Mesendoderm (in vitro differentiated cells): Measurements from ENCODE around the gene RNF144B.
"Not testable (repeated sequence)": the region's sequence is repeated elsewhere in the genome, so short reads cannot be mapped to it uniquely, and the experiment has no call there.

ENCODE experiments used
- DNase-seq: peaks from one replicate; pipeline ENCODE4 v3.0.0; 2013
- H2AK5ac ChIP-seq: 2 replicates; pipeline ENCODE4 v1.6.1; 2013; ENCODE audit warnings: low read length, inconsistent platforms
- H2BK120ac ChIP-seq: 2 replicates; pipeline ENCODE4 v1.6.1; 2013; ENCODE audit warnings: low read depth, mild to moderate bottlenecking, low read length, moderate library complexity, mixed read lengths
- H2BK15ac ChIP-seq: replicated peaks from 2 replicates; pipeline ENCODE4 v1.6.1; 2013; ENCODE audit warnings: low read depth, mild to moderate bottlenecking, moderate library complexity
- H2BK5ac ChIP-seq: 2 replicates; pipeline ENCODE4 v1.6.1; 2013; ENCODE audit warnings: low read length, inconsistent platforms
- H3K18ac ChIP-seq: 2 replicates; pipeline ENCODE4 v1.6.1; 2013; ENCODE audit warnings: mild to moderate bottlenecking, low read length, mixed read lengths
- H3K23ac ChIP-seq: one replicate; pipeline ENCODE4 v1.6.1; 2013; ENCODE audit warnings: low read length
- H3K27ac ChIP-seq: 2 replicates; pipeline ENCODE4 v1.5.1; 2013; ENCODE audit warnings: low read depth, mild to moderate bottlenecking, inconsistent platforms, low read length, moderate library complexity
- H3K27me3 ChIP-seq: 2 replicates; pipeline ENCODE4 v1.6.1; 2013; ENCODE audit warnings: low read length, control low read depth, mild to moderate bottlenecking, inconsistent platforms; ENCODE audit not compliant: insufficient read depth, poor library complexity
- H3K36me3 ChIP-seq: 2 replicates; pipeline ENCODE4 v1.6.1; 2013; ENCODE audit warnings: low read length, inconsistent platforms; ENCODE audit not compliant: control insufficient read depth, insufficient read depth
- H3K4ac ChIP-seq: one replicate; pipeline ENCODE4 v1.6.1; 2013; ENCODE audit warnings: low read depth, mild to moderate bottlenecking, low read length, moderate library complexity
- H3K4me1 ChIP-seq: 2 replicates; pipeline ENCODE4 v1.6.1; 2013; ENCODE audit warnings: low read depth, low read length, inconsistent platforms; ENCODE audit not compliant: control insufficient read depth
- H3K4me2 ChIP-seq: 2 replicates; pipeline ENCODE4 v1.6.1; 2013; ENCODE audit warnings: low read length
- H3K4me3 ChIP-seq: 2 replicates; pipeline ENCODE4 v1.5.1; 2013; ENCODE audit warnings: mild to moderate bottlenecking, low read length
- H3K56ac ChIP-seq: one replicate; pipeline ENCODE4 v1.6.1; 2013; ENCODE audit warnings: low read length
- H3K79me1 ChIP-seq: 2 replicates; pipeline ENCODE4 v1.6.1; 2013; ENCODE audit warnings: low read length, inconsistent platforms
- H3K79me2 ChIP-seq: 2 replicates; pipeline ENCODE4 v1.6.1; 2013; ENCODE audit warnings: mild to moderate bottlenecking, low read length; ENCODE audit not compliant: control insufficient read depth, insufficient read depth
- H3K9ac ChIP-seq: 2 replicates; pipeline ENCODE4 v1.6.1; 2013; ENCODE audit warnings: low read length, inconsistent platforms
- H4K5ac ChIP-seq: one replicate; pipeline ENCODE4 v1.6.1; 2013; ENCODE audit warnings: low read length
- H4K8ac ChIP-seq: one replicate; pipeline ENCODE4 v1.6.1; 2013; ENCODE audit warnings: low read depth, mild to moderate bottlenecking, control low read depth, low read length, moderate library complexity
- WGBS: extraction: QIAGEN DNeasy Blood & Tissue Kit; methylation state at CpG from one replicate; pipeline ENCODE4 v1.1.7; 2013; ENCODE audit warnings: low lambda C conversion rate, missing lambda C conversion rate; ENCODE audit not compliant: insufficient coverage; ENCODE audit errors: extremely low coverage; 5-methylcytosine and 5-hydroxymethylcytosine counted together

Gene RNF144B

DNA sequence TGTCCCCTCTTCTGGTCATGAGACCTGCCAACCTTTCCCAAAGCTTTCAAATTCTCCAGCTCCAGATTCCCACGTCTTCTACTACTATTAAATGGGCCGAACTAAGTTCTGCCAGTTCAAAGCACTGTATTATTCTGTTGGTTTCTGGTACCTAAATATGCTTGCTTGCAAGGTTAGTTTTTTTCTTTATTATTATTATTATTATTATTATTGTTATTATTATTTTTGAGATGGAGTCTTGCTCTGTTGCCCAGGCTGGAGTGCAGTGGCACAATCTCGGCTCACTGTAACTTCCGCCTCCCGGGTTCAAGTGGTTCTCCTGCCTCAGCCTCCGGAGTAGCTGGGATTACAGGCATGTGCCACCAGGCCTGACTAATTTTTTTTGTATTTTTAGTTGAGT is 17.8 kb downstream of the RNF144B start:
- not testable (repeated sequence) for H2AK5ac ChIP-seq, H3K79me2 ChIP-seq, H3K4me3 ChIP-seq, H3K4ac ChIP-seq, H4K5ac ChIP-seq, H4K8ac ChIP-seq, H3K4me1 ChIP-seq, H3K9ac ChIP-seq, H2BK120ac ChIP-seq, H3K56ac ChIP-seq, H3K36me3 ChIP-seq, H3K79me1 ChIP-seq, H3K23ac ChIP-seq, DNase-seq, H2BK5ac ChIP-seq, H2BK15ac ChIP-seq, H3K18ac ChIP-seq, H3K27ac ChIP-seq, H3K27me3 ChIP-seq, H3K4me2 ChIP-seq
- no CpG with 5 or more reads among the region's 6 CpGs for WGBS

- H2BK5ac ChIP-seq = no peak overlapping the region
- no peaks in the 10 kb centered on the region for H3K36me3 ChIP-seq
- no peak overlapping the region for H2BK15ac ChIP-seq
- no peak overlapping the region for H2AK5ac ChIP-seq
- no peak overlapping the region for H3K56ac ChIP-seq
- no peak overlapping the region for H3K9ac ChIP-seq
- H3K79me2 ChIP-seq = no peaks in the 10 kb centered on the region
- H3K4me3 ChIP-seq = no peak overlapping the region
- peak; percentile 58 for DNase-seq
- H3K4ac ChIP-seq = no peak overlapping the region
- no peak overlapping the region for H3K4me2 ChIP-seq
- no peak overlapping the region for H2BK120ac ChIP-seq
- no peak overlapping the region for H4K5ac ChIP-seq
- no peak overlapping the region for H3K27ac ChIP-seq
- no peak overlapping the region for H3K23ac ChIP-seq
- WGBS = no CpG with 5 or more reads among the region's 4 CpGs
- H4K8ac ChIP-seq = no peak overlapping the region
- no peak overlapping the region for H3K18ac ChIP-seq
- no peaks in the 10 kb centered on the region for H3K79me1 ChIP-seq
- H3K4me1 ChIP-seq = peaks cover 4% of the 10 kb centered on the region
- H3K27me3 ChIP-seq = no peaks in the 10 kb centered on the region
Observed at GRCh38 chr6:18405477-18406293, 18.5 kb downstream of the RNF144B start.

- DNase-seq = no peak
- H3K4me3 ChIP-seq = no peak overlapping the region
- no peak overlapping the region for H4K5ac ChIP-seq
- no peak overlapping the region for H3K4me2 ChIP-seq
- no peak overlapping the region for H2AK5ac ChIP-seq
- no peak overlapping the region for H3K4ac ChIP-seq
- no peak overlapping the region for H2BK5ac ChIP-seq
- no peaks in the 10 kb centered on the region for H3K79me1 ChIP-seq
- H3K56ac ChIP-seq = no peak overlapping the region
- H3K4me1 ChIP-seq = no peaks in the 10 kb centered on the region
- no peak overlapping the region for H3K23ac ChIP-seq
- H3K9ac ChIP-seq = no peak overlapping the region
- no peaks in the 10 kb centered on the region for H3K36me3 ChIP-seq
- no peaks in the 10 kb centered on the region for H3K27me3 ChIP-seq
- no peak overlapping the region for H3K18ac ChIP-seq
- no peak overlapping the region for H4K8ac ChIP-seq
- WGBS = no CpG with 5 or more reads among the region's 4 CpGs
- H3K79me2 ChIP-seq = no peaks in the 10 kb centered on the region
- no peak overlapping the region for H2BK15ac ChIP-seq
- H2BK120ac ChIP-seq = no peak overlapping the region
- H3K27ac ChIP-seq = no peak overlapping the region
Observed at GRCh38 chr6:18406955-18407749, 20.0 kb downstream of the RNF144B start.

GRCh38 chr6:18409602-18410001 is 22.5 kb downstream of the RNF144B start:
- H3K4ac ChIP-seq, H2BK120ac ChIP-seq, H4K8ac ChIP-seq, H3K23ac ChIP-seq, H2BK5ac ChIP-seq, H3K18ac ChIP-seq, H3K27me3 ChIP-seq, H3K4me3 ChIP-seq, H3K27ac ChIP-seq, DNase-seq, H2AK5ac ChIP-seq, H4K5ac ChIP-seq, H3K4me2 ChIP-seq, H2BK15ac ChIP-seq, H3K36me3 ChIP-seq, H3K9ac ChIP-seq, H3K79me1 ChIP-seq, H3K4me1 ChIP-seq, H3K79me2 ChIP-seq, H3K56ac ChIP-seq: not testable (repeated sequence)
- WGBS = no CpG with 5 or more reads among the region's 11 CpGs

GRCh38 chr6:18410412-18410811 is 23.3 kb downstream of the RNF144B start:
- H3K4me3 ChIP-seq = no peak overlapping the region
- H3K36me3 ChIP-seq = no peaks in the 10 kb centered on the region
- no peak overlapping the region for H3K4ac ChIP-seq
- H3K79me2 ChIP-seq = no peaks in the 10 kb centered on the region
- no peak overlapping the region for H2BK5ac ChIP-seq
- no peaks in the 10 kb centered on the region for H3K79me1 ChIP-seq
- DNase-seq = no peak
- H3K27me3 ChIP-seq = no peaks in the 10 kb centered on the region
- no peak overlapping the region for H3K9ac ChIP-seq
- no peak overlapping the region for H3K56ac ChIP-seq
- H3K4me2 ChIP-seq = no peak overlapping the region
- no peak overlapping the region for H2AK5ac ChIP-seq
- H2BK120ac ChIP-seq = no peak overlapping the region
- no peak overlapping the region for H3K23ac ChIP-seq
- no CpG with 5 or more reads among the region's 3 CpGs for WGBS
- no peak overlapping the region for H3K27ac ChIP-seq
- no peak overlapping the region for H3K18ac ChIP-seq
- H3K4me1 ChIP-seq = no peaks in the 10 kb centered on the region
- H4K8ac ChIP-seq = no peak overlapping the region
- H4K5ac ChIP-seq = no peak overlapping the region
- H2BK15ac ChIP-seq = no peak overlapping the region
